NCI-H2196 (cell line): ENCODE measurements around the gene CA7.

Source experiments
- DNase-seq: peaks from one replicate; lab custom pipeline; 2025; ENCODE audit not compliant: unreplicated experiment; lab: John Stamatoyannopoulos, UW

The CA7 gene

GRCh38 chr16:66844342-66845079, at the start of gene CA7:
TSS of gene CA7 (plus strand) at chr16:66844414. CDS start at chr16:66844488, 74 bp downstream.
- no peak for DNase-seq

- no peak for DNase-seq
Measured at GRCh38 chr16:66798161-66798560, 46.1 kb upstream of the CA7 start.

- no peak for DNase-seq
Measured at GRCh38 chr16:66800856-66801255, 43.4 kb upstream of the CA7 start.

GRCh38 chr16:66801320-66802105, 42.7 kb upstream of the CA7 start, which contains the start of gene TERB1:
TSS of gene TERB1 (minus strand) at chr16:66801584. CDS start at chr16:66796798, 4,786 bp downstream.
- DNase-seq = no peak

GRCh38 chr16:66802159-66802558, 42.1 kb upstream of the CA7 start:
- DNase-seq = no peak

GRCh38 chr16:66809765-66810164, 34.4 kb upstream of the CA7 start:
- DNase-seq = no peak

GRCh38 chr16:66810391-66810790, 33.8 kb upstream of the CA7 start:
- no peak for DNase-seq

GRCh38 chr16:66811043-66811442, 33.2 kb upstream of the CA7 start:
- no peak for DNase-seq

GRCh38 chr16:66814734-66815133, 29.5 kb upstream of the CA7 start:
- DNase-seq = no peak

GRCh38 chr16:66824006-66824405, 20.2 kb upstream of the CA7 start:
- DNase-seq = no peak

- peak; percentile 82 for DNase-seq
Measured at GRCh38 chr16:66830422-66831404, 13.5 kb upstream of the CA7 start, which contains the start of gene NAE1. TSS of gene NAE1 (minus strand) at chr16:66830976. CDS start at chr16:66830899, 77 bp downstream.

- DNase-seq = no peak
Measured at GRCh38 chr16:66832190-66832589, 12.0 kb upstream of the CA7 start.

- DNase-seq = no peak
Measured at GRCh38 chr16:66832661-66833305, 11.4 kb upstream of the CA7 start.

- no peak for DNase-seq
Measured at GRCh38 chr16:66834746-66835145, 9.5 kb upstream of the CA7 start.

- DNase-seq = no peak
Measured at GRCh38 chr16:66840883-66841282, 3.3 kb upstream of the CA7 start.

- no peak for DNase-seq
Measured at GRCh38 chr16:66841366-66841765, 2.8 kb upstream of the CA7 start.

- peak; percentile 7 for DNase-seq
Measured at GRCh38 chr16:66842765-66843164, 1.4 kb upstream of the CA7 start.

- no peak for DNase-seq
Measured at GRCh38 chr16:66843191-66843590, 1.0 kb upstream of the CA7 start.

- no peak for DNase-seq
Measured at GRCh38 chr16:66844009-66844341, 239 bp upstream of the CA7 start.

- no peak for DNase-seq
Measured at GRCh38 chr16:66845080-66845410, 831 bp downstream of the CA7 start.

GRCh38 chr16:66845791-66846221, 1.6 kb downstream of the CA7 start:
- DNase-seq = no peak
